Endothelial cell of umbilical vein (primary cell): ENCODE results near the gene KDM4B. TPM values are rescaled to one million over a fixed set of nuclear protein-coding genes. Genes with fewer than 3 reads are reported as not detected.

Source experiments
- BruUV-seq: library from RNA; stranded (reverse); fragments of 400-500 nt; replicated peaks from 2 replicates; lab custom pipeline; 2021; lab: Mats Ljungman, UMichigan
- CTCF ChIA-PET: fragments of 300-600, 350-600 bp; sonication (Branson Sonifier 250); formaldehyde crosslinking; loops from one replicate; lab custom pipeline; 2021; ENCODE audit warnings: antibody characterized with exemption, inconsistent platforms; lab: Charles Lee
- POLR2A ChIA-PET: fragments of 300-600, 350-600 bp; sonication (Branson Sonifier 250); formaldehyde crosslinking; loops from one replicate; lab custom pipeline; 2021; ENCODE audit warnings: antibody characterized with exemption, inconsistent platforms; lab: Charles Lee
- DNase-seq: peaks from one replicate; pipeline ENCODE4 v3.0.0-alpha.2; 2011; ENCODE audit warnings: low read depth, low spot score
- FAIRE-seq: peaks from 2 replicates; lab custom pipeline; 2011; peaks lifted over from hg19 to GRCh38; lab: Jason Lieb, UNC
- H2AFZ ChIP-seq: 2 replicates; pipeline ENCODE4 v1.6.0; 2012; ENCODE audit warnings: low read depth, low read length, control low read depth, inconsistent platforms
- H3K27ac ChIP-seq: 2 replicates; pipeline ENCODE4 v1.5.1; 2011; ENCODE audit warnings: low read depth, mild to moderate bottlenecking, control low read depth, low read length, moderate library complexity; ENCODE audit not compliant: insufficient read depth
- H3K27me3 ChIP-seq, 2 experiments: 2 replicates each; pipeline versions ENCODE4 v1.6.0 to v1.6.1; 2011; ENCODE audit warnings: low read length in 2 of 2, mixed read lengths in 1 of 2; ENCODE audit not compliant: control insufficient read depth in 2 of 2, insufficient read depth in 2 of 2
- H3K36me3 ChIP-seq, 2 experiments: 2 replicates in 1 of 2; 3 replicates in 1 of 2; pipeline ENCODE4 v1.5.1; 2011; ENCODE audit warnings: low read length in 2 of 2, mild to moderate bottlenecking in 1 of 2, moderate library complexity in 1 of 2; ENCODE audit not compliant: control insufficient read depth in 2 of 2, insufficient read depth in 2 of 2; ENCODE audit errors: extremely low read depth in 1 of 2
- H3K4me1 ChIP-seq: 3 replicates; pipeline ENCODE4 v1.5.1; 2011; ENCODE audit warnings: mild to moderate bottlenecking, low read length; ENCODE audit not compliant: control insufficient read depth, insufficient read depth; ENCODE audit errors: extremely low read depth
- H3K4me2 ChIP-seq: 2 replicates; pipeline ENCODE4 v1.6.1; 2011; ENCODE audit warnings: low read length, control low read depth, mixed read lengths; ENCODE audit not compliant: insufficient read depth
- H3K4me3 ChIP-seq, 3 experiments: fragments of 200-600 bp in 1 of 3; sonication (generic), shearing (Covaris generic) in 1 of 3; replicated peaks in 1 of 3; 2 replicates each; pipeline ENCODE4 v1.5.1; 2011 to 2016; ENCODE audit warnings: control low read depth in 3 of 3, low read length in 3 of 3, mild to moderate bottlenecking in 2 of 3, inconsistent platforms in 1 of 3, low read depth in 1 of 3, moderate library complexity in 1 of 3; ENCODE audit not compliant: insufficient read depth in 1 of 3
- H3K79me2 ChIP-seq: 2 replicates; pipeline ENCODE4 v1.6.0; 2012; ENCODE audit warnings: low read length, inconsistent platforms; ENCODE audit not compliant: control insufficient read depth, insufficient read depth
- H3K9ac ChIP-seq: replicated peaks from 2 replicates; pipeline ENCODE3; 2011; ENCODE audit warnings: low read length, control low read depth; ENCODE audit not compliant: insufficient read depth; ENCODE audit errors: extremely low read depth
- H3K9me1 ChIP-seq: replicated peaks from 3 replicates; pipeline ENCODE4 v1.6.0; 2011; ENCODE audit warnings: mild to moderate bottlenecking, low read length; ENCODE audit not compliant: control insufficient read depth, insufficient read depth; ENCODE audit errors: extremely low read depth
- H3K9me3 ChIP-seq: replicated peaks from 2 replicates; pipeline ENCODE4 v1.5.1; 2012; ENCODE audit warnings: low read length, inconsistent platforms; ENCODE audit not compliant: control insufficient read depth, insufficient read depth
- H4K20me1 ChIP-seq: replicated peaks from 2 replicates; pipeline ENCODE3; 2011; ENCODE audit warnings: mild to moderate bottlenecking, low read length; ENCODE audit not compliant: control insufficient read depth, insufficient read depth; ENCODE audit errors: extremely low read depth
- FOS ChIP-seq: IDR thresholded peaks from 2 replicates; pipeline ENCODE4 v1.6.1; 2011; ENCODE audit warnings: mild to moderate bottlenecking, low read length, moderate library complexity, borderline replicate concordance; ENCODE audit not compliant: insufficient read depth
- GATA2 ChIP-seq: IDR thresholded peaks from 2 replicates; pipeline ENCODE4 v1.7.0; 2011; ENCODE audit warnings: low read depth, mild to moderate bottlenecking, moderate library complexity, mixed read lengths, low read length; ENCODE audit not compliant: insufficient read length, insufficient read depth
- JUN ChIP-seq: IDR thresholded peaks from 2 replicates; pipeline ENCODE4 v1.6.1; 2011; ENCODE audit warnings: borderline replicate concordance, low read depth; ENCODE audit not compliant: insufficient read length, insufficient read depth
- MAX ChIP-seq: IDR thresholded peaks from 2 replicates; pipeline ENCODE4 v1.6.1; 2011; ENCODE audit not compliant: insufficient read depth, insufficient read length
- MYC ChIP-seq: IDR thresholded peaks from one replicate; pipeline ENCODE4 v1.6.1; 2011; ENCODE audit warnings: mild to moderate bottlenecking, low read depth, low read length
- POLR2AphosphoS5 ChIP-seq: IDR thresholded peaks from 2 replicates; pipeline ENCODE4 v1.6.1; 2012; ENCODE audit warnings: low read depth, mild to moderate bottlenecking, control low read depth, low read length, moderate library complexity; ENCODE audit not compliant: insufficient read depth
- dilution Hi-C: fragments of 300-500 bp; cut with MboI; formaldehyde crosslinking; loops from one replicate; pipeline ENCODE4 v1.15.0; 2019; ENCODE audit warnings: low sequenced_read_pairs; ENCODE audit not compliant: extremely low pct_ligation_motif_present
- intact Hi-C: fragments of 100-400 bp; cut with micrococcal nuclease; formaldehyde crosslinking; loops from one replicate; pipeline ENCODE4 v1.10.0; 2022
- polyA plus RNA-seq, 4 experiments: library from polyadenylated mRNA; depleted of rRNA in 3 of 4; stranded (reverse) in 3 of 4; unstranded in 1 of 4; fragments of >200 nt; gene quantifications; 2 replicates each; pipeline versions ENCODE4 v1.2.1 to v1.2.3, GENCODE V29; 2011 to 2012; ENCODE audit warnings: missing spikeins in 1 of 4
- total RNA-seq: library from RNA; stranded (reverse); gene quantifications from 2 replicates; pipeline ENCODE4 v1.2.3, GENCODE V29; 2021

KDM4B gene
- total and polyA plus RNA-seq, 2 donors (not counting 3 experiments of a cell fraction or from before 2014, with no cell fraction given) = 12.4 to 37.2 TPM

- ChIA-PET POLR2A (no interaction called here), CTCF (no interaction called here)
- no peaks in the 10 kb centered on the region for H3K9me3 ChIP-seq
- no peaks in the 10 kb centered on the region for H3K27me3 ChIP-seq
- BruUV-seq = no TSS peak
- H3K9ac ChIP-seq = no peak overlapping the region
- no peaks in the 10 kb centered on the region for H4K20me1 ChIP-seq
- no peak overlapping the region for H2AFZ ChIP-seq
- no peaks in the 10 kb centered on the region for H3K79me2 ChIP-seq
- peaks cover 0 to 13% of the 10 kb centered on the region in 2 experiments for H3K36me3 ChIP-seq
- H3K27ac ChIP-seq = no peak overlapping the region
- dilution Hi-C loops = no loop called here
- H3K9me1 ChIP-seq = no peaks in the 10 kb centered on the region
- DNase-seq (no peak), FAIRE-seq (no peak)
- no peak for TF ChIP-seq FOS
- no peak for TF ChIP-seq MAX
- no peak for TF ChIP-seq JUN
- no peak for TF ChIP-seq MYC
- intact Hi-C loops = loop anchor here (5.0 kb wide), 1 partner anchor 69 kb away; no protein-coding TSS in a partner anchor
- H3K4me3 ChIP-seq = no peak overlapping the region
- H3K4me1 ChIP-seq = no peaks in the 10 kb centered on the region
- H3K4me2 ChIP-seq = no peak overlapping the region
Observed at GRCh38 chr19:5126498-5127223, 157.7 kb downstream of the KDM4B start.

- ChIA-PET CTCF (interaction anchor here (0.5 to 0.6 kb wide), 2 partner anchors 11 to 105 kb away, joined by 4 to 5 read pairs; no protein-coding TSS in a partner anchor), POLR2A (no interaction called here)
- Histone ChIP-seq H3K27ac (no peak overlapping the region), H3K9me1 (no peaks in the 10 kb centered on the region), H4K20me1 (no peaks in the 10 kb centered on the region), H3K36me3 (peaks cover 0 to 7% of the 10 kb centered on the region in 2 experiments), H3K4me1 (no peaks in the 10 kb centered on the region), H3K4me2 (no peak overlapping the region), H3K4me3 (no peak overlapping the region), H3K79me2 (no peaks in the 10 kb centered on the region), H2AFZ (no peak overlapping the region), H3K9me3 (no peaks in the 10 kb centered on the region), H3K9ac (no peak overlapping the region), H3K27me3 (no peaks in the 10 kb centered on the region)
- TF ChIP-seq POLR2AphosphoS5 (no peak), GATA2 (no peak), MYC (no peak)
- intact Hi-C loops (loop anchor here (5.0 kb wide), 1 partner anchor 70 kb away; no protein-coding TSS in a partner anchor), dilution Hi-C loops (no loop called here)
- FAIRE-seq = no peak
- no peak for DNase-seq
- BruUV-seq = no TSS peak
Observed at GRCh38 chr19:5127717-5128116, 158.8 kb downstream of the KDM4B start.
